K562 (cell line): ENCODE measurements around the gene RPL27. TPM values are rescaled to one million over a fixed set of nuclear protein-coding genes. Genes with fewer than 3 reads are reported as not detected.

Experiments
- ARID4B ChIP-seq: sonication (generic); formaldehyde crosslinking; IDR thresholded peaks from 2 replicates; pipeline ENCODE4 v1.8.0; 2022; ENCODE audit warnings: mild to moderate bottlenecking, missing genetic modification reagents
- ATF7 ChIP-seq: fragments of 450-650 bp; IDR thresholded peaks from 2 replicates; pipeline ENCODE4 v1.7.1; 2014; ENCODE audit warnings: mild to moderate bottlenecking, moderate library complexity
- HCFC1 ChIP-seq: IDR thresholded peaks from 2 replicates; pipeline ENCODE4 v1.6.1; 2012; ENCODE audit warnings: low read depth, low read length, improper control_type of control experiment
- MGA ChIP-seq: fragments of 450-650 bp; IDR thresholded peaks from 2 replicates; pipeline ENCODE4 v1.6.1; 2016; ENCODE audit warnings: mild to moderate bottlenecking, moderate library complexity
- MXD1 ChIP-seq: fragments of 250-450 bp; sonication (Bioruptor Pico); IDR thresholded peaks from 2 replicates; pipeline ENCODE4 v1.8.0; 2021; ENCODE audit warnings: borderline replicate concordance, mild to moderate bottlenecking, moderate library complexity; ENCODE audit not compliant: poor library complexity, severe bottlenecking
- NR2C1 ChIP-seq, 2 experiments: fragments of 450-650 bp; IDR thresholded peaks; 2 replicates each; pipeline ENCODE4 v1.6.1; 2017; ENCODE audit warnings: mild to moderate bottlenecking in 2 of 2, antibody characterized with exemption in 1 of 2, inconsistent platforms in 1 of 2, missing compliant biosample characterization in 1 of 2, missing genetic modification characterization in 1 of 2
- PYGO2 ChIP-seq: fragments of 450-650 bp; IDR thresholded peaks from 2 replicates; pipeline ENCODE4 v1.6.1; 2016; ENCODE audit warnings: mild to moderate bottlenecking, missing genetic modification characterization, moderate library complexity, missing compliant biosample characterization
- ZNF239 ChIP-seq: fragments of 250-450 bp; sonication (Bioruptor Pico); IDR thresholded peaks from 2 replicates; pipeline ENCODE4 v1.4.0; 2020; ENCODE audit warnings: mild to moderate bottlenecking
- ZSCAN29 ChIP-seq: fragments of 450-650 bp; IDR thresholded peaks from 2 replicates; pipeline ENCODE4 v1.6.1; 2017
- polyA plus RNA-seq, 8 experiments: library from polyadenylated mRNA; depleted of rRNA in 4 of 8; stranded (reverse) in 5 of 8; unstranded in 3 of 8; fragments of >200 nt; fragmentation: Nextera tagmentation in 2 of 8; fragmentation: Illumina TruSeq in 1 of 8; extraction: Ambion mirVana in 2 of 8; extraction: Trizol in 1 of 8; gene quantifications; 2 replicates each; pipeline versions ENCODE4 v1.2.1 to v1.2.3, GENCODE V29; 2011 to 2014; ENCODE audit warnings: inconsistent platforms in 1 of 8, missing spikeins in 1 of 8
- total RNA-seq, 7 experiments: library from RNA; depleted of rRNA in 6 of 7; stranded (reverse); fragments of >200 nt in 6 of 7; fragmentation: Illumina TruSeq in 2 of 7; extraction: Trizol in 2 of 7; gene quantifications; 2 replicates each; pipeline versions ENCODE4 v1.2.1 to v1.2.3, GENCODE V29; 2011 to 2021; ENCODE audit warnings: low replicate concordance in 1 of 7

RPL27 gene
- total and polyA plus RNA-seq, 9 of the 15 experiments (the other 6 are each of a cell fraction or from before 2014, with no cell fraction given), result 1,539 to 6,155 (median 3,710) TPM

- no peak for TF ChIP-seq ARID4B (CRISPR knock-in tag)
- no peak for TF ChIP-seq MGA
- no peak for TF ChIP-seq ZSCAN29
- no peak for TF ChIP-seq PYGO2 (tag)
- no peak for TF ChIP-seq MXD1 (CRISPR knock-in tag)
- TF ChIP-seq ZNF239 (CRISPR knock-in tag), result no peak
- TF ChIP-seq NR2C1 (IDR thresholded peaks at IDR 0.05), result no peak
- TF ChIP-seq NR2C1 (tag; IDR thresholded peaks at IDR 0.05), result no peak
- TF ChIP-seq HCFC1, result peak; percentile 37; the same call in 1 of the 2 replicates
- TF ChIP-seq ATF7, result peak; percentile 19; the same call in 1 of the 2 replicates
Measured at GRCh38 chr17:43006639-43007551, 8.7 kb downstream of the RPL27 start, which contains the start of gene IFI35 (continued).
